ENCODE measurements around the gene FCER2.

GRCh38 chr19:7699417-7700401, 2.2 kb downstream of the FCER2 start:
- TF ChIP-seq POLR2A (IDR thresholded peaks at IDR 0.05; ENCODE audit: low read depth, low read length), result no peak
- no peak for TF ChIP-seq PAX5 (IDR thresholded peaks at IDR 0.05; ENCODE audit: insufficient read depth, low read length, severe bottlenecking)
- no peak; the same call in 1 of the 2 replicates for TF ChIP-seq POLR2AphosphoS5 (IDR thresholded peaks at IDR 0.05; ENCODE audit: low read depth, low read length)
- TF ChIP-seq TAF1 (IDR thresholded peaks at IDR 0.05; ENCODE audit: low read depth, low read length), result peak; percentile 28; the same call in 1 of the 2 replicates
- TF ChIP-seq SPI1 (IDR thresholded peaks at IDR 0.05; ENCODE audit: low read depth, low read length), result no peak

All from GM12891 (cell line).